K562 (cell line): ENCODE data around the gene LY6G5B. TPM values are rescaled to one million over a fixed set of nuclear protein-coding genes. Genes with fewer than 3 reads are reported as not detected.
A peak's percentile ranks its signal among the peaks of the same experiment; 100 is the strongest.

Source experiments
- ATF1 ChIP-seq, 2 experiments: fragments of 450-650 bp in 1 of 2; IDR thresholded peaks; 2 replicates each; pipeline ENCODE4 v1.6.1; 2016; ENCODE audit warnings: missing compliant biosample characterization in 1 of 2, missing genetic modification characterization in 1 of 2
- BHLHE40 ChIP-seq: IDR thresholded peaks from 2 replicates; pipeline ENCODE4 v1.6.1; 2011; ENCODE audit warnings: low read length, improper control_type of control experiment
- BMI1 ChIP-seq: fragments of 150-350 bp; IDR thresholded peaks from 2 replicates; pipeline ENCODE4 v1.6.1; 2014; ENCODE audit warnings: low read length
- CCNT2 ChIP-seq: IDR thresholded peaks from 2 replicates; pipeline ENCODE4 v1.6.1; 2011; ENCODE audit warnings: borderline replicate concordance, low read depth, mild to moderate bottlenecking, moderate library complexity, mixed read lengths, low read length; ENCODE audit not compliant: insufficient read length; ENCODE audit errors: extremely low read depth
- FOXK2 ChIP-seq, 2 experiments: fragments of 450-650 bp; IDR thresholded peaks in 1 of 2; conservative IDR thresholded peaks in 1 of 2; 2 replicates each; pipeline ENCODE4 v1.6.1; 2016; ENCODE audit warnings: low read depth in 2 of 2, mild to moderate bottlenecking in 1 of 2
- FOXP4 ChIP-seq: sonication (generic); formaldehyde crosslinking; IDR thresholded peaks from 2 replicates; pipeline ENCODE4 v1.8.0; 2022; ENCODE audit warnings: mild to moderate bottlenecking, missing genetic modification reagents, borderline replicate concordance
- MEF2D ChIP-seq: conservative IDR thresholded peaks from 2 replicates; pipeline ENCODE4 v1.6.1; 2016; ENCODE audit warnings: low read depth, missing genetic modification characterization, missing compliant biosample characterization
- MXI1 ChIP-seq: IDR thresholded peaks from 2 replicates; pipeline ENCODE4 v1.6.1; 2011; ENCODE audit warnings: low read depth, mild to moderate bottlenecking, improper control_type of control experiment, low read length
- MYC ChIP-seq, 2 experiments: fragments of 250-450 bp in 1 of 2; sonication (Bioruptor Pico) in 1 of 2; IDR thresholded peaks; 2 replicates each; pipeline versions ENCODE4 v1.5.1 to v1.6.1; 2012 to 2021; ENCODE audit warnings: low read depth in 2 of 2, borderline replicate concordance in 1 of 2, improper control_type of control experiment in 1 of 2, low read length in 1 of 2, mild to moderate bottlenecking in 1 of 2, moderate library complexity in 1 of 2
- NCOA6 ChIP-seq: fragments of 450-650 bp; IDR thresholded peaks from 2 replicates; pipeline ENCODE4 v1.6.1; 2017; ENCODE audit warnings: mild to moderate bottlenecking
- NFATC3 ChIP-seq: fragments of 450-650 bp; IDR thresholded peaks from 2 replicates; pipeline ENCODE4 v1.6.1; 2017; ENCODE audit warnings: mild to moderate bottlenecking
- PHF21A ChIP-seq: fragments of 450-650 bp; IDR thresholded peaks from 2 replicates; pipeline ENCODE4 v1.6.1; 2017; ENCODE audit warnings: low read depth, borderline replicate concordance
- POLR2B ChIP-seq: fragments of 450-650 bp; IDR thresholded peaks from 2 replicates; pipeline ENCODE4 v1.6.1; 2018; ENCODE audit warnings: low read depth; ENCODE audit not compliant: partially characterized antibody
- SMAD2 ChIP-seq: fragments of 150-350 bp; IDR thresholded peaks from 2 replicates; pipeline ENCODE4 v1.6.1; 2014; ENCODE audit warnings: low read depth, mild to moderate bottlenecking, low read length
- SNRNP70 ChIP-seq: fragments of 200-400 bp; formaldehyde crosslinking; optimal IDR thresholded peaks from 2 replicates; pipeline ENCODE3; 2017; ENCODE audit warnings: low read depth, low read length
- THRA ChIP-seq: fragments of 450-650 bp; IDR thresholded peaks from 2 replicates; pipeline ENCODE4 v1.6.1; 2017; ENCODE audit warnings: mild to moderate bottlenecking, moderate library complexity
- ZBTB1 ChIP-seq: sonication (generic); formaldehyde crosslinking; IDR thresholded peaks from 2 replicates; pipeline ENCODE4 v1.8.1; 2023; ENCODE audit warnings: missing genetic modification reagents, low read depth, mild to moderate bottlenecking, borderline replicate concordance
- ZBTB43 ChIP-seq: sonication (generic); formaldehyde crosslinking; IDR thresholded peaks from 2 replicates; pipeline ENCODE4 v1.8.0; 2023; ENCODE audit warnings: mild to moderate bottlenecking, missing genetic modification reagents
- ZFX ChIP-seq: sonication (generic); formaldehyde crosslinking; IDR thresholded peaks from 2 replicates; pipeline ENCODE4 v1.8.0; 2022; ENCODE audit warnings: mild to moderate bottlenecking, missing genetic modification reagents, moderate library complexity
- ZNF347 ChIP-seq: fragments of 450-650 bp; formaldehyde crosslinking; IDR thresholded peaks from 2 replicates; pipeline ENCODE4 v1.4.0; 2020; ENCODE audit warnings: low read depth, mild to moderate bottlenecking, moderate library complexity
- ZNF41 ChIP-seq: fragments of 250-450 bp; sonication (Bioruptor Pico); conservative IDR thresholded peaks from 2 replicates; pipeline ENCODE4 v1.4.0; 2020; ENCODE audit warnings: mild to moderate bottlenecking
- ZNF507 ChIP-seq: conservative IDR thresholded peaks from 2 replicates; pipeline ENCODE4 v1.6.1; 2017; ENCODE audit warnings: missing genetic modification characterization, missing compliant biosample characterization
- ZNF583 ChIP-seq: fragments of 250-450 bp; sonication (Bioruptor Pico); IDR thresholded peaks from 2 replicates; pipeline ENCODE4 v1.4.0; 2020
- polyA plus RNA-seq, 8 experiments: library from polyadenylated mRNA; depleted of rRNA in 4 of 8; stranded (reverse) in 5 of 8; unstranded in 3 of 8; fragments of >200 nt; fragmentation: Nextera tagmentation in 2 of 8; fragmentation: Illumina TruSeq in 1 of 8; extraction: Ambion mirVana in 2 of 8; extraction: Trizol in 1 of 8; gene quantifications; 2 replicates each; pipeline versions ENCODE4 v1.2.1 to v1.2.3, GENCODE V29; 2011 to 2014; ENCODE audit warnings: inconsistent platforms in 1 of 8, missing spikeins in 1 of 8
- total RNA-seq, 7 experiments: library from RNA; depleted of rRNA in 6 of 7; stranded (reverse); fragments of >200 nt in 6 of 7; fragmentation: Illumina TruSeq in 2 of 7; extraction: Trizol in 2 of 7; gene quantifications; 2 replicates each; pipeline versions ENCODE4 v1.2.1 to v1.2.3, GENCODE V29; 2011 to 2021; ENCODE audit warnings: low replicate concordance in 1 of 7

LY6G5B gene
- total and polyA plus RNA-seq, 9 of the 15 experiments (the other 6 are each of a cell fraction or from before 2014, with no cell fraction given): 6.0 to 27.0 (median 7.5) TPM

- no peak for TF ChIP-seq ZBTB1 (CRISPR knock-in tag)
- no peak for TF ChIP-seq THRA
- TF ChIP-seq ZNF347: no peak
- 0 out of 2 replicates have a peak, but pooled peaks have one; percentile 44 for TF ChIP-seq MYC (IDR thresholded peaks at IDR 0.05; ENCODE audit: low read depth, low read length)
- TF ChIP-seq MYC (CRISPR knock-in tag; IDR thresholded peaks at IDR 0.05; ENCODE audit: borderline replicate concordance, low read depth): no peak
- no peak for TF ChIP-seq MEF2D (tag)
- no peak for TF ChIP-seq ZNF41
- TF ChIP-seq BMI1: peak; percentile 52; the same call in 1 of the 2 replicates
- no peak for TF ChIP-seq ATF1 (CRISPR knock-in tag; IDR thresholded peaks at IDR 0.05)
- TF ChIP-seq ATF1 (tag; IDR thresholded peaks at IDR 0.05): peak; percentile 27; the same call in 1 of the 2 replicates
- 0 out of 2 replicates have a peak, but pooled peaks have one; percentile 27 for TF ChIP-seq MXI1
- TF ChIP-seq NCOA6: no peak
- TF ChIP-seq BHLHE40: 0 out of 2 replicates have a peak, but pooled peaks have one; percentile 20
- TF ChIP-seq ZNF507: no peak
- TF ChIP-seq SMAD2: no peak
- no peak for TF ChIP-seq SNRNP70
- TF ChIP-seq PHF21A: peak; percentile 71; the same call in 1 of the 2 replicates
- TF ChIP-seq ZFX: no peak
- TF ChIP-seq CCNT2: no peak
- no peak; the same call in 1 of the 2 replicates for TF ChIP-seq ZBTB43
- TF ChIP-seq FOXK2 (conservative IDR thresholded peaks at IDR 0.05 in 1 of 2, IDR thresholded peaks at IDR 0.05 in 1 of 2; ENCODE audit: low read depth in 2 of 2): no peak
- no peak for TF ChIP-seq ZNF583 (CRISPR knock-in tag)
- no peak for TF ChIP-seq FOXP4 (CRISPR knock-in tag)
- TF ChIP-seq POLR2B: no peak
- no peak for TF ChIP-seq NFATC3
Observed at GRCh38 chr6:31680226-31681134, 10.7 kb downstream of the LY6G5B start, which contains the start of gene LY6G5C (continued).
